ENCODE measurements around the gene SCAND1.

- TF ChIP-seq CTCF (IDR thresholded peaks at IDR 0.05) (no peak), POLR2A (IDR thresholded peaks at IDR 0.05) (no peak)
Observed at GRCh38 chr20:35909796-35910195, 44.5 kb downstream of the SCAND1 start.

All from uterus (tissue), 2 donors.